ENCODE results near the gene CTIF.

Gene CTIF

DNA sequence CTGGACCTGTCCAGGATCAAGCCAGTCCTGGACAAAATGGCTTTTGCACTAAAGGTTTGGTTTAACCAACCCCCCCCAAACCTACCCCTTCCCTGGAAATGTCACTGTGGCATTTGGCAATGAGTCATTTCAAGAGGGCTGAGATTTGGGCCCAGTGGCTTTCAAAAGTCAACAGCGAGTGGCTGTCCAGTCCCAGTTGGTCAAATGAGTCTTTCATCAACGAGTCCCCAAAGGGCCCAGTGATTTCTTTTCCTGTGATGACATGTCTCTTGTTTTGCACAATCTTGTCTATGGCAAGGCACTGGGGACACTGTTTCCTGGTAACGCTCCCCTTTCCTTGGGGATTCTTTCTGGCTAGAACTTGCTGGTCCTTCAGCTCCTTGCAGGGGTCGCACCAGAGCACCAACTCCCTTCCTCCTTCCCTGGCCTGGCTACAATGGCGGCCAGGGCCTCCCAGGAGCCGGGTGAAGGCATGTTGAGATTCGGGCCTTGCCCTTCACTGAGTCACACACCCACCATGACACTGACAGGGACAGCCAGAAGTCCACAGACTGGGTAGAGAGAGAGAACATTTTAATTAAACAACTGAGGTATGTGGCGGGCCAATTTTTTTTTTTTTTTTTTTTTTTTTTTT lies 324.7 kb downstream of the CTIF start:
- TF ChIP-seq, protein P1, sequence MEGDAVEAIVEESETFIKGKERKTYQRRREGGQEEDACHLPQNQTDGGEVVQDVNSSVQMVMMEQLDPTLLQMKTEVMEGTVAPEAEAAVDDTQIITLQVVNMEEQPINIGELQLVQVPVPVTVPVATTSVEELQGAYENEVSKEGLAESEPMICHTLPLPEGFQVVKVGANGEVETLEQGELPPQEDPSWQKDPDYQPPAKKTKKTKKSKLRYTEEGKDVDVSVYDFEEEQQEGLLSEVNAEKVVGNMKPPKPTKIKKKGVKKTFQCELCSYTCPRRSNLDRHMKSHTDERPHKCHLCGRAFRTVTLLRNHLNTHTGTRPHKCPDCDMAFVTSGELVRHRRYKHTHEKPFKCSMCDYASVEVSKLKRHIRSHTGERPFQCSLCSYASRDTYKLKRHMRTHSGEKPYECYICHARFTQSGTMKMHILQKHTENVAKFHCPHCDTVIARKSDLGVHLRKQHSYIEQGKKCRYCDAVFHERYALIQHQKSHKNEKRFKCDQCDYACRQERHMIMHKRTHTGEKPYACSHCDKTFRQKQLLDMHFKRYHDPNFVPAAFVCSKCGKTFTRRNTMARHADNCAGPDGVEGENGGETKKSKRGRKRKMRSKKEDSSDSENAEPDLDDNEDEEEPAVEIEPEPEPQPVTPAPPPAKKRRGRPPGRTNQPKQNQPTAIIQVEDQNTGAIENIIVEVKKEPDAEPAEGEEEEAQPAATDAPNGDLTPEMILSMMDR (IDR thresholded peaks at IDR 0.05), result no peak

DNA sequence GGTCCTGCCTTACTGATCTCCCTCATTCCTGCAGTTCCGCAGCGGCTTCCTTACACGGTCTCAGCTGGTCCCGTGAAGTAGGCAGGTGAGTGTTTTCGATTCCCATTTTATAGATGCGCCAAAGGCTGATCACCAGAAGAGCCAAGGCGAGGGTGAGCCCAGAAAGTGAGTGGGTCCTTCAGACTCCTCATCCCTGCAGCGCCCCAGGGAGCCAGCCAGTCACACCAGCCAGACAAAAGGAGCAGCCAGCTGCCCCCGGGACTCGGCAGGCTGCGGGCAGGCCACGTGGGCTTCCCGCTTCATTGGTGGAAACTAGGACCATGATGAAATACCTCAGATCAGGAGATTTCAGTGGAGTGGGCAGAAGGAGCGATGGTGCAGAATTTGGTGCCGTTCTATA lies 326.0 kb downstream of the CTIF start:
- TF ChIP-seq, protein P1 (IDR thresholded peaks at IDR 0.05), result no peak

DNA sequence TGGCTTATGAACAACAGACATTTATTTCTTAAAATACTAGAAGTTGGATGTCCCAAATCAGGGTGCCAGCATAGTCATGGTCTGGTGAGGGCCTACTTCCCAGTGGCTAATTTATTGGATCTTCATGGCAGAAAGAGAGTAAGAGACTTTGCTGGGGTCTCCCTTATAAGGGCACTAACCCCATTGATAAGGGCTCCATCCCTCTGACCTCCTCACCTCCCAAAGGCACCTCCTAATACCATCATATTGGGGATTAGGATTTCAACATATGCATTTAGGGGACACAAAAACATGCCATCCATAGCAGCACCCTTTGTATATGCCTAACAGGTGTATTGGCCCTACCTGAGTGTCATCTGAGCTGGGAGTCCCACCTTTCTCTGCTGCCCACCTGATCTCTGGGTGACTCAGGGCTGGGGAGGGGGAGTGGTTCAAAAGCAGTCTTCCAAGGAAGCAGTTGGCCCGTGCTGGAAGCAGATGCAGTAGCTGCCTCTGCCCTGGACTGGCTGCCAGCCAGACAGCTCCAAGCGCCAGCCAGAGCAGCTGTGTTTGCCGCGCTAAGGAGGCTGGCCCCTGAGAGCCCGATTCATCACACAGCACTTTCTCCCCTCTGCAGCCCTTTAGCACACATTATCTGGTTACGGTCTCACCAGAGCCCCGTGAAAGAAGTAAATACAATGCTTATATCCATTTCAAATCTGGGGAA lies 327.4 kb downstream of the CTIF start:
- TF ChIP-seq, protein P1 (IDR thresholded peaks at IDR 0.05), result no peak

DNA sequence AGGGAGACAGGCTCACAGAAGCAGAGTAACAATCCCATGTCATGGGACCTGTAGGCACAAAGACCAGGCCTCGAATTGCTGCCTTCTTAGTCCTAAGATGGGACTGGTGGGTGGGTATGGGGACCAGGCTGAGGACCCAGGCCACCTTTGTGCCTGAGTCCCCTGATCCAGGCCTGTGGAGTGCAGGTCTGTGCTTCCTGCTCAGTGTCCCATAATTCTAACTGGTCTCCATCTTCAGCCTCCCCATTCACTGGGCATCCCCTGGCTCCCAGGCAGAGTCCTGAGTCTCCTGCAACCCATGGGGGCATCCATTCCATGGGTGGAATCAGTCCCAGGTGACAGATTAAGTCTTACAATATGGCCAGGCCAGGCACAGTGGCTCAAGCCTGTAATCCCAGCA lies 328.0 kb downstream of the CTIF start:
- TF ChIP-seq, protein P1 (IDR thresholded peaks at IDR 0.05), result no peak

DNA sequence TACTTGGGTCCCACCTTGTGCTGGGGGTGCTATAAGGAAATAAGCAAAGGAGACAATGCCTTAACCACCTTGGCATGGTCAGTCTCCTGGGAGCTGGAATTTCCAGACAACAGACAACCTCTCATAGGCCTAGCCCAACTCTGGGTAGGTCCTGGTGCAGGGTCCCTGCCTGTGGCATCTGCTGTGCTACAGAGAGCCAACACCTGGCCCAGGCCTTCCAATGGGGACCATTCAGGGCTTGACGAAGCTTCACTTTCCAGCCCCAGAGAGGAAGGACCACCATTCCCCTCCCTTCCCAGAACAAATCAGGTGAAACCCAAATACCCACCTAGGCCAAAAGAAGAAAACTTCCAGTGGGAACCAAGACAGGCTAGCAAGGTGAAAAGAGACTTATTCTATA lies 329.1 kb downstream of the CTIF start:
- TF ChIP-seq, protein P1 (IDR thresholded peaks at IDR 0.05), result no peak

DNA sequence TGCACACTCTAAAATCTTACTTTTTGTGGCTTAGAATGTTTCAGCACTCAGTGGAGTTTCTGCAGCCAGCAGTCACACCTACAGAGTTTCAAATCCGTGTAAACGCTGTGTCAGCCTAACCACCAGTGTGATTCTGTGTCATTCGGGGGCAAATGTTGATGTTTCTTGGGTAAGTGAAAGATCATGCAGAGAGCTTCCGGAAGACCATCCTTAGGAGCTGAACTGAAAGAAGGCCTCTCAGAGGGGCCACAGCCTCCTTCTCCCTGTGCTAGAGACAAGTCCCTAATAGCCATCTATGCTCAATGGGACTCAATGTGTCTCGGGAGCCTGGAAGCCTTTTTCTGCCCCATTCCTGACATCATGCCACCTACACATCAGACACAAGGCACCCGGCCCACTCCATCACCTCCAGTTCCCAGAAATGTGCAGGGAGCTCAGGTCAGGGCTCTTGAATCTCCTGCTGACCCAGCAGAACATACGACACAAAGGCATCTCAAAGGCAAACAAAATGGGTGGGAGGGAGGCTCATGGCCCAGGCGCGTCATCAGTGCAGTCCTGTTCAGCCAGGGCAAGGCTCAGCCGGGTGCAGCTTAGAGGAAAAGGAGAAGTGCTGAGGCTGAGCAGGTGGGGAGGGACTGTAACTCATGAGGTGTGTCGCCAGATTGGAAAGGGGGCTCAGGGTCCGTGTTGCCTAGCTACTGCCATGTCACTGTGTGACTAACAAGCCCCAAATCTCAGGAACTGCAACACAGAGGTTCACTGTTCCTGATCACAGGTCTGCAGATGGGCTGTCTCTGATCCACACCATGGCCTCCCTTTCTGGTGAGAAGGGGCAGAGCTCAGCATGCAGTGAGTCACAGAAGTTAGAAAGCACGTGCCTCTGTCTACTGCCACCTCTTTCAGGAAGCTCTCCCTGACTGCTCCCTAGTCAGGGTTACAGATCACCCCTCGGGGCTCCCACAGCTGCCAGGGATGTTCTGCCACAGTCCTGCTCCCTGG lies 329.9 kb downstream of the CTIF start:
- TF ChIP-seq, protein P1 (IDR thresholded peaks at IDR 0.05), result no peak

DNA sequence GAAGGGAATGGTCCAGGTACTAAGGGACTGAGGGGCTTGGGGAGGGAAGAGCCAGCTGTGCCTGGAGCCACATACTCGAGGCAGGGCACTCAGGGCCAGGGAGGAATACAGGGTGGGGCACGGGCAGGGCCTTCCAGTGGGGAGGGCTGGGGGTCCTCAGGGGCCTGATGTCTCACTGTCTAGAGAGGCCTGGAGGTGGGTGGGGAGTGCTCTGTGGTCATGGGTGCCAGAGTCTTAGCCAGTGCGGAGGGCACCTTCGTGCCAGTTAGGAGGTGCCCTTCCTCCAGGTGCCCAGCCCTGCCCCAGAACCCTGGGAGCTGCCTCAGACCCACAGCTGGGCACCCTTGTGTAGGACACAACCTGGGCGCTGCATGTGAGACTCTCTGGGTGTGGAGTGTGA lies 330.8 kb downstream of the CTIF start:
- TF ChIP-seq, protein P1 (IDR thresholded peaks at IDR 0.05), result no peak

All from LNCAP (cell line).